NK-92 (cell line): ENCODE measurements around the gene GINS1.

Source experiments
- DNase-seq: peaks from one replicate; lab custom pipeline; 2025; ENCODE audit not compliant: unreplicated experiment; lab: John Stamatoyannopoulos, UW

The GINS1 gene

DNA sequence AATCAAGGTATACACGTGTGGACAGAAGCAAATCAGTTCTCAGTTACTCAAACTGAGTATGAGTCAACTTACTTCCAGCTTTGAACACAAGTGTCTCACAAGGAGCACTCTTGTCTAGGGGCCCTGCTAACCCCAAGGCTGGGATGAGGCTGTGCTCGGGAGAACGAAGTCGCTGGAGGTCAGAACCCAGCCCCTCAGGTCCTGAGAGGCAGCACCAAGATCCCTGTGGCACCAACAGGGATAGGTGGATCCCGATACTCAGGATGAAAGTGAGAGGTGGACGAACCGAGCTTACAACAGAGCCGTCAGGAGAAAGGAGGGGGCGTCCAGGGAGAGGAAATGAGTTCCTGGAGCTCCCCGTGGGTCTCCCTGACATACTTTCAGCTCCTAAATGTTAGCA lies 85.7 kb downstream of the GINS1 start:
- DNase-seq, result no peak

- DNase-seq, result no peak
Measured at GRCh38 chr20:25493748-25494505, 86.5 kb downstream of the GINS1 start.

- no peak for DNase-seq
Measured at GRCh38 chr20:25494506-25495188, 87.2 kb downstream of the GINS1 start.

- no peak for DNase-seq
Measured at GRCh38 chr20:25495189-25495824, 87.8 kb downstream of the GINS1 start.

GRCh38 chr20:25496165-25496967 lies 88.9 kb downstream of the GINS1 start:
- no peak for DNase-seq

GRCh38 chr20:25496968-25497401 lies 89.5 kb downstream of the GINS1 start:
- DNase-seq, result no peak

DNA sequence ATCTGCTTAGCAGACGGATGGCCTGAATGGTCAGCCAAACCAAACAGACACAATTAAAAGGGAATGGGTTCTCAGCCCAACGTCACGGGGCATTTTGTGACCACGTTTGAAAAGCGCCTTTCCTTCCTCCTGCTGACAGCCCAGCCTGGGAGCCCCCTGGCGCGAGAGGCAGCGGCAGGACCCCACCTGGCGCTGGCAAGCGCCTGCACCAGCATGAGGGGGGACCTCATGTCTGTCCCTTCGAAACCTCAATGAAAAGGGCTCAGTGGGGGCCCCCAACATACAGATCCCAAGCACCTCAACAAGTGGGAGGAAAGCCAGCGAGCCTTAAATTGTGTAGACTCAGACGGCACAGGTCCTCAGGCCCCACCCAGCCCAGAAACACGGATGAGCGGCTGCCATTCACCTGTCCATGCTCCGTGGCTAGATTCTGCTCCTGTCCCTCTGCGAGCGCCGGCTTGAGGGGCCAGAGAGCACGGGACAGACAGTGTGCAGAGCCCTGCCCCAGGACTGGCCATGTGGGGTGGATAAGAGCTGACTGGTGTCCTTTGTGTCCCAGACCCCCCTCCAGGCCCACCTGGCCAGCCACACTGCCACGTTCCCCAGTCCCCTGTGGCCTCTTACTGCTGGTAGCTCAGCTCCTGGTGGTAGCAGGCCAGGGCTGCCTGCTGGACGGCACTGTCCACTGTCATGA lies 90.3 kb downstream of the GINS1 start:
- DNase-seq, result no peak
